OCI-LY1 (cell line): ENCODE data around the gene MEIOB.

Source experiments
- H2AFZ ChIP-seq: fragments of 200-600 bp; sonication (generic), shearing (Covaris generic); 2 replicates; pipeline ENCODE4 v1.6.0; 2014; ENCODE audit warnings: antibody characterized with exemption, mild to moderate bottlenecking, low read length
- H3F3A ChIP-seq: fragments of 200-600 bp; sonication (generic), shearing (Covaris generic); 2 replicates; pipeline ENCODE4 v1.6.0; 2014; ENCODE audit warnings: mild to moderate bottlenecking, antibody characterized with exemption, low read length, moderate library complexity; ENCODE audit not compliant: insufficient read depth
- H3K27ac ChIP-seq: fragments of 200-600 bp; sonication (generic); 2 replicates; pipeline ENCODE4 v1.5.1; 2014; ENCODE audit warnings: low read length, mixed run types, mild to moderate bottlenecking, low read depth; ENCODE audit not compliant: poor library complexity, severe bottlenecking
- H3K27me3 ChIP-seq: fragments of 200-600 bp; sonication (generic); 2 replicates; pipeline ENCODE4 v1.6.0; 2014; ENCODE audit warnings: antibody characterized with exemption, mild to moderate bottlenecking, low read length, moderate library complexity; ENCODE audit not compliant: insufficient read depth
- H3K36me3 ChIP-seq: fragments of 200-600 bp; sonication (generic); 2 replicates; pipeline ENCODE4 v1.6.1; 2014; ENCODE audit warnings: mild to moderate bottlenecking, antibody characterized with exemption, low read length, moderate library complexity, mixed read lengths; ENCODE audit not compliant: insufficient read depth
- H3K4me1 ChIP-seq: fragments of 200-600 bp; sonication (generic); 2 replicates; pipeline ENCODE4 v1.5.1; 2014; ENCODE audit warnings: mild to moderate bottlenecking, low read length, moderate library complexity; ENCODE audit not compliant: insufficient read depth, severe bottlenecking
- H3K4me2 ChIP-seq: fragments of 200-600 bp; sonication (generic), shearing (Covaris generic); 2 replicates; pipeline ENCODE4 v1.6.1; 2014; ENCODE audit warnings: low read length
- H3K4me3 ChIP-seq: fragments of 200-600 bp; sonication (generic); 2 replicates; pipeline ENCODE4 v1.5.1; 2014; ENCODE audit warnings: low read length, low read depth, mild to moderate bottlenecking, mixed read lengths; ENCODE audit not compliant: poor library complexity, severe bottlenecking
- H3K79me2 ChIP-seq: fragments of 200-600 bp; shearing (Covaris generic); 2 replicates; pipeline ENCODE4 v1.6.1; 2016; ENCODE audit warnings: mixed run types, low read length, mixed read lengths; ENCODE audit not compliant: insufficient read depth
- H3K9ac ChIP-seq: fragments of 200-600 bp; sonication (generic), shearing (Covaris generic); 2 replicates; pipeline ENCODE4 v1.6.1; 2014; ENCODE audit warnings: mild to moderate bottlenecking, low read length, mixed read lengths
- H3K9me2 ChIP-seq: fragments of 200-600 bp; sonication (generic), shearing (Covaris generic); 2 replicates; pipeline ENCODE4 v1.6.1; 2014; ENCODE audit warnings: low read depth, mild to moderate bottlenecking, low read length, mixed read lengths
- H3K9me3 ChIP-seq: fragments of 200-600 bp; shearing (Covaris generic); 2 replicates; pipeline ENCODE4 v1.6.1; 2014; ENCODE audit warnings: low read length, mixed read lengths
- H4K20me1 ChIP-seq: fragments of 200-600 bp; sonication (generic), shearing (Covaris generic); 2 replicates; pipeline ENCODE4 v1.6.0; 2016; ENCODE audit warnings: mild to moderate bottlenecking, low read length; ENCODE audit not compliant: insufficient read depth
- EZH2 ChIP-seq: fragments of 200-600 bp; sonication (generic), shearing (Covaris generic); IDR thresholded peaks from 2 replicates; pipeline ENCODE4 v1.8.0; 2017; ENCODE audit warnings: borderline replicate concordance, mixed run types, mild to moderate bottlenecking, antibody characterized with exemption, low read length, moderate library complexity, mixed read lengths
- TF ChIP-seq, protein P1 (sequence below): fragments of 200-600 bp; sonication (generic), shearing (Covaris generic); IDR thresholded peaks from 2 replicates; pipeline ENCODE4 v1.5.1; 2017; ENCODE audit warnings: mild to moderate bottlenecking, antibody characterized with exemption, low read length, moderate library complexity, mixed read lengths

The MEIOB gene

GRCh38 chr16:1906055-1906845 is 34.3 kb upstream of the MEIOB start:
- TF ChIP-seq, protein P1, sequence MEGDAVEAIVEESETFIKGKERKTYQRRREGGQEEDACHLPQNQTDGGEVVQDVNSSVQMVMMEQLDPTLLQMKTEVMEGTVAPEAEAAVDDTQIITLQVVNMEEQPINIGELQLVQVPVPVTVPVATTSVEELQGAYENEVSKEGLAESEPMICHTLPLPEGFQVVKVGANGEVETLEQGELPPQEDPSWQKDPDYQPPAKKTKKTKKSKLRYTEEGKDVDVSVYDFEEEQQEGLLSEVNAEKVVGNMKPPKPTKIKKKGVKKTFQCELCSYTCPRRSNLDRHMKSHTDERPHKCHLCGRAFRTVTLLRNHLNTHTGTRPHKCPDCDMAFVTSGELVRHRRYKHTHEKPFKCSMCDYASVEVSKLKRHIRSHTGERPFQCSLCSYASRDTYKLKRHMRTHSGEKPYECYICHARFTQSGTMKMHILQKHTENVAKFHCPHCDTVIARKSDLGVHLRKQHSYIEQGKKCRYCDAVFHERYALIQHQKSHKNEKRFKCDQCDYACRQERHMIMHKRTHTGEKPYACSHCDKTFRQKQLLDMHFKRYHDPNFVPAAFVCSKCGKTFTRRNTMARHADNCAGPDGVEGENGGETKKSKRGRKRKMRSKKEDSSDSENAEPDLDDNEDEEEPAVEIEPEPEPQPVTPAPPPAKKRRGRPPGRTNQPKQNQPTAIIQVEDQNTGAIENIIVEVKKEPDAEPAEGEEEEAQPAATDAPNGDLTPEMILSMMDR = no peak
- TF ChIP-seq EZH2 = no peak
- H2AFZ ChIP-seq = no peak overlapping the region
- H3K4me2 ChIP-seq = no peak overlapping the region
- no peaks in the 10 kb centered on the region for H3K9me2 ChIP-seq
- H3K9ac ChIP-seq = no peak overlapping the region
- H3K36me3 ChIP-seq = no peaks in the 10 kb centered on the region
- H3F3A ChIP-seq = no peaks in the 10 kb centered on the region
- no peaks in the 10 kb centered on the region for H3K27me3 ChIP-seq
- no peaks in the 10 kb centered on the region for H3K79me2 ChIP-seq
- no peaks in the 10 kb centered on the region for H3K9me3 ChIP-seq
- no peak overlapping the region for H3K27ac ChIP-seq
- H3K4me1 ChIP-seq = no peaks in the 10 kb centered on the region
- no peaks in the 10 kb centered on the region for H4K20me1 ChIP-seq
- H3K4me3 ChIP-seq = no peak overlapping the region

DNA sequence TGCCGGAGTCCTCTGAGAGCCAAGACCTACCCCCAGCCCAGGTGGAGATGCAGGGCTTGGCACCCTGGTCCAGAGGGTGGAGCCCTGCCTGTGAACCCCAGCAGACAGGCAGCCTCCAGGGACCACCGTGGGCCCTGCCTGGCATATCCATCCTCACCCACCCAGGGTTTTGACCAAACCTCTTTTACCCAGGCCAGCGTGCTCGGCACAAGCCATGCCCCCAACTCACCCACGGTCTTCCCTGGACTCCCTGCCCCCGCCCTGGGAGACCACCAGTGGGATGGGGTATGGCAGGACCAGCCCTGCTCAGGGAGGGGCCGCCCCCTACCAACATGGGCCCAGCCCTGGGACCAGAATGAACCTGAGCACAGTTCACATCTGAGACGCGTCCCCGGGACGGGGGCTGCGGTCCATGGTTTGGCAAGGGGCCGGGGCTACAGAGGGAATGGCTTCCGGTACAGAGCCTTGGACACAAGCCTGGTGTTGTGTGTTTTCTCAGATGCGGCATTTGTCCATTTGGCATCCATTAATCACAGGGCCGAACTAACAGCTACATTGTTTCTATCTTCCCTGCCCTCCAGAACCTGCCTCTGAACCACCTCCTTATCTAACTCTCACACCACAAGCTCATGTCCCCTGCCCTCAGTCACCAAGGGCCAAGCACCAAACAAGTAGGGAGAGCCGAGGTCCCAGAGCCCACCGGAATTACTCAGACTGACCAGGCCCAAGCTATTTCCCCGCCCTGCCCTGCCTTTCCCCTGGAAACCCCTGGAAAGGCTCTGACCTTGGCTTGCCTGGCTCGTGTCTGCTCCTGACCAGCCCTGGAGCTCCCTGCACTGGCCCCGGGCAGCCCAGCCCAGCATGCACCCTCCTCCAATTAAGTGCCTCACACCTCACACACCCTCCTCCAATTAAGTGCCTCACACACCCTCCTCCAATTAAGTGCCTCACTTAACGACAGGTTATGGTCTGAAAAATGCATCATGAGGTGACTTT is 32.2 kb upstream of the MEIOB start:
- Histone ChIP-seq H3K4me2 (no peak overlapping the region), H3K4me1 (no peaks in the 10 kb centered on the region)

GRCh38 chr16:1903220-1903574 is 31.2 kb upstream of the MEIOB start:
- Histone ChIP-seq H3K27me3 (no peaks in the 10 kb centered on the region; the same call in 1 of the 2 replicates), H2AFZ (no peak overlapping the region), H3K4me2 (no peak overlapping the region), H3K4me1 (no peaks in the 10 kb centered on the region), H3K4me3 (no peak overlapping the region), H3K9me2 (no peaks in the 10 kb centered on the region), H3K79me2 (no peaks in the 10 kb centered on the region), H3K9ac (no peak overlapping the region), H3K36me3 (no peaks in the 10 kb centered on the region), H3K27ac (no peak overlapping the region), H4K20me1 (no peaks in the 10 kb centered on the region), H3F3A (no peaks in the 10 kb centered on the region), H3K9me3 (no peaks in the 10 kb centered on the region)
- no peak for TF ChIP-seq EZH2
- TF ChIP-seq, protein P1 = no peak

More for the DNA sequence above, 32.2 kb upstream of the MEIOB start:
- Histone ChIP-seq H3K79me2 (no peaks in the 10 kb centered on the region), H3K4me3 (no peak overlapping the region), H2AFZ (no peak overlapping the region), H3K27me3 (no peaks in the 10 kb centered on the region; the same call in 1 of the 2 replicates), H3K9me2 (no peaks in the 10 kb centered on the region), H4K20me1 (no peaks in the 10 kb centered on the region), H3K27ac (no peak overlapping the region), H3K9ac (no peak overlapping the region), H3K36me3 (no peaks in the 10 kb centered on the region), H3K9me3 (no peaks in the 10 kb centered on the region), H3F3A (no peaks in the 10 kb centered on the region)
- TF ChIP-seq, protein P1 = no peak
- TF ChIP-seq EZH2 = no peak
